ENCODE data around the gene TNFSF8. TPM values are rescaled to one million over a fixed set of nuclear protein-coding genes. Genes with fewer than 3 reads are reported as not detected.

TNFSF8 gene
- total RNA-seq, 2 experiments from 2014 or later = 27.7 to 50.3 TPM

GRCh38 chr9:114855488-114855887, 74.9 kb downstream of the TNFSF8 start:
- DNase-seq (ENCODE audit: low spot score) = no peak
- Histone ChIP-seq H3K9me3 (ENCODE audit: low read length) (no peaks in the 10 kb centered on the region), H4K20me1 (ENCODE audit: insufficient read depth, low read length) (no peaks in the 10 kb centered on the region), H3K9me2 (ENCODE audit: insufficient read depth, low read length) (no peaks in the 10 kb centered on the region), H3K4me1 (ENCODE audit: insufficient read depth, low read length, poor library complexity, severe bottlenecking) (no peaks in the 10 kb centered on the region), H3K4me3 (ENCODE audit: low read depth, low read length, poor library complexity, severe bottlenecking) (no peak overlapping the region), H3K36me3 (ENCODE audit: insufficient read depth, low read length) (no peaks in the 10 kb centered on the region), H3K27ac (ENCODE audit: low read depth, low read length, poor library complexity, severe bottlenecking) (no peak overlapping the region), H3K4me2 (ENCODE audit: low read length) (no peak overlapping the region), H3K79me2 (ENCODE audit: insufficient read depth, low read depth, low read length) (no peaks in the 10 kb centered on the region), H2AFZ (ENCODE audit: low read length) (no peak overlapping the region)
- CTCF ChIA-PET (ENCODE audit: unreplicated experiment) = no interaction called here
- TF ChIP-seq, protein P1, sequence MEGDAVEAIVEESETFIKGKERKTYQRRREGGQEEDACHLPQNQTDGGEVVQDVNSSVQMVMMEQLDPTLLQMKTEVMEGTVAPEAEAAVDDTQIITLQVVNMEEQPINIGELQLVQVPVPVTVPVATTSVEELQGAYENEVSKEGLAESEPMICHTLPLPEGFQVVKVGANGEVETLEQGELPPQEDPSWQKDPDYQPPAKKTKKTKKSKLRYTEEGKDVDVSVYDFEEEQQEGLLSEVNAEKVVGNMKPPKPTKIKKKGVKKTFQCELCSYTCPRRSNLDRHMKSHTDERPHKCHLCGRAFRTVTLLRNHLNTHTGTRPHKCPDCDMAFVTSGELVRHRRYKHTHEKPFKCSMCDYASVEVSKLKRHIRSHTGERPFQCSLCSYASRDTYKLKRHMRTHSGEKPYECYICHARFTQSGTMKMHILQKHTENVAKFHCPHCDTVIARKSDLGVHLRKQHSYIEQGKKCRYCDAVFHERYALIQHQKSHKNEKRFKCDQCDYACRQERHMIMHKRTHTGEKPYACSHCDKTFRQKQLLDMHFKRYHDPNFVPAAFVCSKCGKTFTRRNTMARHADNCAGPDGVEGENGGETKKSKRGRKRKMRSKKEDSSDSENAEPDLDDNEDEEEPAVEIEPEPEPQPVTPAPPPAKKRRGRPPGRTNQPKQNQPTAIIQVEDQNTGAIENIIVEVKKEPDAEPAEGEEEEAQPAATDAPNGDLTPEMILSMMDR (conservative IDR thresholded peaks at IDR 0.05; ENCODE audit: low read length) = no peak
- no peak for TF ChIP-seq EZH2phosphoT487 (IDR thresholded peaks at IDR 0.05; ENCODE audit: borderline replicate concordance, low read depth, low read length)
- BruUV-seq (replicated peaks) = no TSS peak
- intact Hi-C loops (cut with micrococcal nuclease; ENCODE audit: unreplicated experiment) = no loop called here
- POLR2A ChIA-PET = interaction anchor here (1.3 kb wide), 1 partner anchor 94 kb away, joined by 3 read pairs; no protein-coding TSS in a partner anchor

- intact Hi-C loops (cut with micrococcal nuclease; ENCODE audit: unreplicated experiment) = no loop called here
- no peak overlapping the region for H2AFZ ChIP-seq (ENCODE audit: low read length)
- no peak overlapping the region for H3K4me3 ChIP-seq (ENCODE audit: low read depth, low read length, poor library complexity, severe bottlenecking)
- H4K20me1 ChIP-seq (ENCODE audit: insufficient read depth, low read length) = no peaks in the 10 kb centered on the region
- no peaks in the 10 kb centered on the region for H3K36me3 ChIP-seq (ENCODE audit: insufficient read depth, low read length)
- no peak for TF ChIP-seq EZH2phosphoT487 (IDR thresholded peaks at IDR 0.05; ENCODE audit: borderline replicate concordance, low read depth, low read length)
- TF ChIP-seq, protein P1 (conservative IDR thresholded peaks at IDR 0.05; ENCODE audit: low read length) = no peak
- no peak overlapping the region for H3K4me2 ChIP-seq (ENCODE audit: low read length)
- H3K9me3 ChIP-seq (ENCODE audit: low read length) = no peaks in the 10 kb centered on the region
- no TSS peak for BruUV-seq (replicated peaks)
- CTCF ChIA-PET (ENCODE audit: unreplicated experiment) = no interaction called here
- no peak for DNase-seq (ENCODE audit: low spot score)
- POLR2A ChIA-PET = interaction anchor here (1.3 kb wide), 1 partner anchor 94 kb away, joined by 3 read pairs; no protein-coding TSS in a partner anchor
- no peaks in the 10 kb centered on the region for H3K4me1 ChIP-seq (ENCODE audit: insufficient read depth, low read length, poor library complexity, severe bottlenecking)
- no peaks in the 10 kb centered on the region for H3K9me2 ChIP-seq (ENCODE audit: insufficient read depth, low read length)
- H3K79me2 ChIP-seq (ENCODE audit: insufficient read depth, low read depth, low read length) = no peaks in the 10 kb centered on the region
- H3K27ac ChIP-seq (ENCODE audit: low read depth, low read length, poor library complexity, severe bottlenecking) = no peak overlapping the region
These were observed 75.5 kb downstream of the TNFSF8 start for GRCh38 chr9:114854736-114855355.

GRCh38 chr9:114853071-114853855, 77.1 kb downstream of the TNFSF8 start:
- no peaks in the 10 kb centered on the region for H3K9me2 ChIP-seq (ENCODE audit: insufficient read depth, low read length)
- ChIA-PET CTCF (ENCODE audit: unreplicated experiment) (no interaction called here), POLR2A (interaction anchor here (1.1 kb wide), 1 partner anchor 15 kb away, joined by 4 read pairs; no protein-coding TSS in a partner anchor)
- no TSS peak for BruUV-seq (replicated peaks)
- H4K20me1 ChIP-seq (ENCODE audit: insufficient read depth, low read length) = no peaks in the 10 kb centered on the region
- intact Hi-C loops (cut with micrococcal nuclease; ENCODE audit: unreplicated experiment) = no loop called here
- H3K36me3 ChIP-seq (ENCODE audit: insufficient read depth, low read length) = no peaks in the 10 kb centered on the region
- DNase-seq (ENCODE audit: low spot score) = no peak
- no peak overlapping the region for H3K4me2 ChIP-seq (ENCODE audit: low read length)
- H3K79me2 ChIP-seq (ENCODE audit: insufficient read depth, low read depth, low read length) = no peaks in the 10 kb centered on the region
- H2AFZ ChIP-seq (ENCODE audit: low read length) = no peak overlapping the region
- no peaks in the 10 kb centered on the region for H3K4me1 ChIP-seq (ENCODE audit: insufficient read depth, low read length, poor library complexity, severe bottlenecking)
- H3K4me3 ChIP-seq (ENCODE audit: low read depth, low read length, poor library complexity, severe bottlenecking) = no peak overlapping the region
- H3K27ac ChIP-seq (ENCODE audit: low read depth, low read length, poor library complexity, severe bottlenecking) = no peak overlapping the region
- no peaks in the 10 kb centered on the region for H3K9me3 ChIP-seq (ENCODE audit: low read length)
- TF ChIP-seq EZH2phosphoT487 (IDR thresholded peaks at IDR 0.05; ENCODE audit: borderline replicate concordance, low read depth, low read length) = no peak
- TF ChIP-seq, protein P1 (conservative IDR thresholded peaks at IDR 0.05; ENCODE audit: low read length) = no peak
